HCT116 (cell line): ENCODE measurements around the gene LRP1B. TPM values are rescaled to one million over a fixed set of nuclear protein-coding genes. Genes with fewer than 3 reads are reported as not detected.

Experiments
- ATAC-seq: fragments of 200-7000 bp; cut with Tn5 transposase; 2 replicates; pipeline ENCODE4 v1.9.1; 2020; ENCODE audit warnings: mild to moderate bottlenecking, moderate library complexity
- BruUV-seq: library from RNA; stranded (reverse); fragments of 400-500 nt; replicated peaks from 2 replicates; lab custom pipeline; 2021; lab: Mats Ljungman, UMichigan
- CTCF ChIA-PET: fragments of 300-600 bp; sonication (Branson Sonifier 250); formaldehyde crosslinking; loops from one replicate; lab custom pipeline; 2021; ENCODE audit warnings: antibody characterized with exemption; lab: Charles Lee
- POLR2A ChIA-PET: fragments of 300-600, 350-600 bp; sonication (Branson Sonifier 250); formaldehyde crosslinking; loops from one replicate; lab custom pipeline; 2021; ENCODE audit warnings: antibody characterized with exemption; lab: Charles Lee
- RAD21 ChIA-PET, 2 experiments: fragments of 300-600 bp; sonication (Branson Sonifier 250); formaldehyde crosslinking; loops; one replicate each; lab custom pipeline; 2023; ENCODE audit warnings: low total read pairs in 2 of 2; ENCODE audit not compliant: uncharacterized antibody in 2 of 2, unreplicated experiment in 2 of 2, low non-redundant PET in 1 of 2; lab: Charles Lee
- DNase-seq: peaks from one replicate; pipeline ENCODE4 v3.0.0-alpha.2; 2010; ENCODE audit warnings: low read depth, low spot score
- H2AFZ ChIP-seq: fragments of 200-600 bp; shearing (Covaris generic), sonication (generic); 2 replicates; pipeline ENCODE4 v1.6.1; 2017; ENCODE audit warnings: low read depth, mixed run types, mixed read lengths, antibody characterized with exemption, low read length; ENCODE audit not compliant: poor library complexity, severe bottlenecking
- H3K27ac ChIP-seq: 2 replicates; pipeline ENCODE4 v1.5.1; 2012; ENCODE audit warnings: low read depth, low read length
- H3K27me3 ChIP-seq: fragments of 200-600 bp; sonication (generic); 2 replicates; pipeline ENCODE4 v1.6.1; 2016; ENCODE audit warnings: mixed run types, low read length, mixed read lengths; ENCODE audit not compliant: insufficient read depth
- H3K36me3 ChIP-seq, 2 experiments: fragments of 200-500 bp in 1 of 2; fragments of 200-600 bp in 1 of 2; sonication (Bioruptor generic) in 1 of 2; sonication (generic) in 1 of 2; 2 replicates each; pipeline versions ENCODE4 v1.5.1 to v1.6.1; 2014 to 2016; ENCODE audit warnings: low read length in 2 of 2, inconsistent platforms in 1 of 2, mixed read lengths in 1 of 2, mixed run types in 1 of 2; ENCODE audit not compliant: insufficient read depth in 2 of 2, control insufficient read depth in 1 of 2
- H3K4me1 ChIP-seq, 2 experiments: fragments of 200-600 bp in 1 of 2; sonication (generic) in 1 of 2; 2 replicates each; pipeline versions ENCODE4 v1.5.1 to v1.6.1; 2012 to 2017; ENCODE audit warnings: low read length in 2 of 2, inconsistent platforms in 1 of 2, mild to moderate bottlenecking in 1 of 2, mixed read lengths in 1 of 2, mixed run types in 1 of 2, moderate library complexity in 1 of 2; ENCODE audit not compliant: insufficient read depth in 2 of 2, control insufficient read depth in 1 of 2
- H3K4me2 ChIP-seq: fragments of 200-600 bp; sonication (generic); 2 replicates; pipeline ENCODE4 v1.6.1; 2017; ENCODE audit warnings: mixed run types, low read length, mixed read lengths
- H3K4me3 ChIP-seq, 2 experiments: fragments of 200-600 bp in 1 of 2; sonication (generic) in 1 of 2; replicated peaks in 1 of 2; 2 replicates each; pipeline ENCODE4 v1.5.1; 2011 to 2016; ENCODE audit warnings: low read length in 2 of 2, control low read depth in 1 of 2, low read depth in 1 of 2, mild to moderate bottlenecking in 1 of 2, mixed read lengths in 1 of 2, mixed run types in 1 of 2
- H3K79me2 ChIP-seq: fragments of 200-600 bp; sonication (generic); 2 replicates; pipeline ENCODE4 v1.6.1; 2017; ENCODE audit warnings: mild to moderate bottlenecking, mixed run types, low read length, moderate library complexity, mixed read lengths; ENCODE audit not compliant: insufficient read depth
- H3K9ac ChIP-seq: fragments of 200-600 bp; sonication (generic); 2 replicates; pipeline ENCODE4 v1.6.1; 2016; ENCODE audit warnings: low read length, mixed read lengths
- H3K9me2 ChIP-seq: fragments of 200-600 bp; sonication (generic), shearing (Covaris generic); 2 replicates; pipeline ENCODE4 v1.6.1; 2017; ENCODE audit warnings: mixed run types, mild to moderate bottlenecking, moderate library complexity; ENCODE audit not compliant: insufficient read depth
- H3K9me3 ChIP-seq, 2 experiments: fragments of 200-500 bp in 1 of 2; fragments of 200-600 bp in 1 of 2; sonication (Bioruptor generic) in 1 of 2; sonication (generic) in 1 of 2; 2 replicates each; pipeline ENCODE4 v1.6.1; 2014 to 2017; ENCODE audit warnings: low read length in 2 of 2, mixed read lengths in 2 of 2, inconsistent platforms in 1 of 2, low read depth in 1 of 2, mild to moderate bottlenecking in 1 of 2, mixed run types in 1 of 2, moderate library complexity in 1 of 2; ENCODE audit not compliant: control insufficient read depth in 1 of 2, insufficient read depth in 1 of 2
- H4K20me1 ChIP-seq: fragments of 200-600 bp; sonication (generic), shearing (Covaris generic); 2 replicates; pipeline ENCODE4 v1.6.1; 2017; ENCODE audit warnings: mixed run types, mild to moderate bottlenecking, moderate library complexity; ENCODE audit not compliant: insufficient read depth
- ATF3 ChIP-seq: IDR thresholded peaks from 2 replicates; pipeline ENCODE4 v1.6.1; 2012
- EGR1 ChIP-seq: IDR thresholded peaks from 2 replicates; pipeline ENCODE4 v1.6.1; 2012; ENCODE audit warnings: low read depth
- ELF1 ChIP-seq: IDR thresholded peaks from 2 replicates; pipeline ENCODE4 v1.6.1; 2012; ENCODE audit warnings: low read depth, borderline replicate concordance
- FOSL1 ChIP-seq: IDR thresholded peaks from 2 replicates; pipeline ENCODE4 v1.6.1; 2012; ENCODE audit warnings: low read depth
- RAD21 ChIP-seq: IDR thresholded peaks from 2 replicates; pipeline ENCODE4 v1.6.1; 2012; ENCODE audit warnings: low read depth, mild to moderate bottlenecking
- REST ChIP-seq: IDR thresholded peaks from 2 replicates; pipeline ENCODE4 v1.6.1; 2012; ENCODE audit warnings: low read depth
- SIN3A ChIP-seq: IDR thresholded peaks from 2 replicates; pipeline ENCODE4 v1.6.1; 2012; ENCODE audit warnings: low read depth
- ZBTB33 ChIP-seq: IDR thresholded peaks from 2 replicates; pipeline ENCODE4 v1.6.1; 2011; ENCODE audit warnings: mild to moderate bottlenecking, low read length, moderate library complexity; ENCODE audit not compliant: insufficient replicate concordance; ENCODE audit errors: extremely low read depth
- ZNF274 ChIP-seq: fragments of 200-500 bp; sonication (Bioruptor generic); IDR thresholded peaks from 2 replicates; pipeline ENCODE4 v1.6.1; 2014; ENCODE audit warnings: mild to moderate bottlenecking, low read depth, low read length, inconsistent platforms
- intact Hi-C: fragments of 100-400 bp; cut with micrococcal nuclease; formaldehyde crosslinking; loops from 2 replicates; pipeline ENCODE4 v1.10.0; 2022
- total RNA-seq: library from RNA; stranded (reverse); gene quantifications from one replicate; pipeline ENCODE4 v1.2.1, GENCODE V29; 2021; ENCODE audit not compliant: unreplicated experiment

LRP1B gene
- total RNA-seq, 1 experiment from 2014 or later, result 0.34 TPM

GRCh38 chr2:140552634-140553033 is 1578.2 kb downstream of the LRP1B start:
- Histone ChIP-seq H3K36me3 (no peaks in the 10 kb centered on the region), H3K4me1 (no peaks in the 10 kb centered on the region), H3K4me2 (no peak overlapping the region), H3K9ac (no peak overlapping the region), H2AFZ (no peak overlapping the region), H3K4me3 (no peak overlapping the region), H3K27me3 (no peaks in the 10 kb centered on the region), H3K9me2 (no peaks in the 10 kb centered on the region), H3K27ac (no peak overlapping the region), H4K20me1 (no peaks in the 10 kb centered on the region), H3K79me2 (no peaks in the 10 kb centered on the region), H3K9me3 (no peaks in the 10 kb centered on the region)
- ChIA-PET CTCF (no interaction called here), POLR2A (no interaction called here), RAD21 (no interaction called here)
- ATAC-seq, result no peak
- no TSS peak for BruUV-seq
- no peak for TF ChIP-seq EGR1
- intact Hi-C loops, result no loop called here
- DNase-seq, result no peak

GRCh38 chr2:140551287-140551686 is 1579.5 kb downstream of the LRP1B start:
- Histone ChIP-seq H3K4me2 (no peak overlapping the region), H2AFZ (no peak overlapping the region), H3K4me3 (no peak overlapping the region), H4K20me1 (no peaks in the 10 kb centered on the region), H3K9ac (no peak overlapping the region), H3K9me2 (no peaks in the 10 kb centered on the region), H3K9me3 (no peaks in the 10 kb centered on the region), H3K27ac (no peak overlapping the region), H3K4me1 (no peaks in the 10 kb centered on the region), H3K79me2 (no peaks in the 10 kb centered on the region), H3K27me3 (no peaks in the 10 kb centered on the region), H3K36me3 (no peaks in the 10 kb centered on the region)
- DNase-seq (no peak), ATAC-seq (no peak)
- BruUV-seq, result no TSS peak
- RAD21 ChIA-PET, result no interaction called here
- CTCF ChIA-PET, result no interaction called here
- intact Hi-C loops, result no loop called here
- POLR2A ChIA-PET, result no interaction called here
- no peak for TF ChIP-seq ATF3
- no peak for TF ChIP-seq ZBTB33
- TF ChIP-seq ELF1, result no peak
- no peak for TF ChIP-seq REST
- TF ChIP-seq SIN3A, result no peak
- no peak for TF ChIP-seq EGR1
- TF ChIP-seq ZNF274, result no peak
- TF ChIP-seq RAD21, result no peak
- TF ChIP-seq FOSL1, result no peak
